NCI-H2081 (cell line): ENCODE measurements around the gene LYZL1.
"Not testable (repeated sequence)": the region's sequence is repeated elsewhere in the genome, so short reads cannot be mapped to it uniquely, and the experiment has no call there.

Experiments used
- DNase-seq, 2 experiments: peaks; one replicate each; lab custom pipeline; 2025; lab: John Stamatoyannopoulos, UW

Gene LYZL1

GRCh38 chr10:29288906-29289305 lies at the start of gene LYZL1:
LYZL1 (plus strand) TSS chr10:29289070; CDS start chr10:29291868, 2,798 bp downstream.
- DNase-seq: not testable (repeated sequence)

GRCh38 chr10:29239569-29240472 lies 49.0 kb upstream of the LYZL1 start:
- DNase-seq: peak in 1 of 2 experiments; percentile 13

- no peak for DNase-seq
Observed at GRCh38 chr10:29240986-29241660, 47.7 kb upstream of the LYZL1 start.

- no peak for DNase-seq
Observed at GRCh38 chr10:29241925-29242324, 46.9 kb upstream of the LYZL1 start.

GRCh38 chr10:29243066-29243465 lies 45.8 kb upstream of the LYZL1 start:
- no peak for DNase-seq

- DNase-seq: no peak
Observed at GRCh38 chr10:29243750-29244149, 45.1 kb upstream of the LYZL1 start.

- no peak for DNase-seq
Observed at GRCh38 chr10:29244978-29245377, 43.9 kb upstream of the LYZL1 start.

- no peak for DNase-seq
Observed at GRCh38 chr10:29245476-29245875, 43.4 kb upstream of the LYZL1 start.

GRCh38 chr10:29246449-29246848 lies 42.4 kb upstream of the LYZL1 start:
- no peak for DNase-seq

- DNase-seq: no peak
Observed at GRCh38 chr10:29248158-29248557, 40.7 kb upstream of the LYZL1 start.

GRCh38 chr10:29249018-29249417 lies 39.9 kb upstream of the LYZL1 start:
- no peak for DNase-seq

GRCh38 chr10:29250066-29250465 lies 38.8 kb upstream of the LYZL1 start:
- no peak for DNase-seq

- DNase-seq: no peak
Observed at GRCh38 chr10:29252811-29253689, 35.8 kb upstream of the LYZL1 start.

- no peak for DNase-seq
Observed at GRCh38 chr10:29253690-29254029, 35.2 kb upstream of the LYZL1 start.

GRCh38 chr10:29254123-29255046 lies 34.5 kb upstream of the LYZL1 start:
- no peak for DNase-seq

GRCh38 chr10:29255104-29255503 lies 33.8 kb upstream of the LYZL1 start:
- DNase-seq: no peak

GRCh38 chr10:29256019-29256418 lies 32.9 kb upstream of the LYZL1 start:
- DNase-seq: no peak

GRCh38 chr10:29256586-29256985 lies 32.3 kb upstream of the LYZL1 start:
- no peak for DNase-seq

- DNase-seq: no peak
Observed at GRCh38 chr10:29257106-29257783, 31.6 kb upstream of the LYZL1 start.

GRCh38 chr10:29257784-29258135 lies 31.1 kb upstream of the LYZL1 start:
- DNase-seq: no peak

- DNase-seq: no peak
Observed at GRCh38 chr10:29259498-29259897, 29.4 kb upstream of the LYZL1 start.
